K562 (cell line): ENCODE measurements around the gene IL26. TPM values are rescaled to one million over a fixed set of nuclear protein-coding genes. Genes with fewer than 3 reads are reported as not detected.

Experiments
- CC2D1A ChIP-seq: fragments of 450-650 bp; IDR thresholded peaks from 2 replicates; pipeline ENCODE4 v1.6.1; 2017; ENCODE audit warnings: mild to moderate bottlenecking
- ERF ChIP-seq: fragments of 450-650 bp; formaldehyde crosslinking; IDR thresholded peaks from 2 replicates; pipeline ENCODE4 v1.4.0; 2020; ENCODE audit warnings: mild to moderate bottlenecking, mixed read lengths
- ETV5 ChIP-seq: sonication (generic); formaldehyde crosslinking; IDR thresholded peaks from 2 replicates; pipeline ENCODE4 v1.4.0; 2020; ENCODE audit warnings: low read depth, mild to moderate bottlenecking, missing genetic modification reagents
- MAFG ChIP-seq: fragments of 450-650 bp; conservative IDR thresholded peaks from 2 replicates; pipeline ENCODE4 v1.6.1; 2016; ENCODE audit warnings: missing genetic modification characterization, missing compliant biosample characterization
- TCF7 ChIP-seq: sonication (generic); IDR thresholded peaks from 2 replicates; pipeline ENCODE4 v1.6.1; 2016; ENCODE audit warnings: antibody characterized with exemption, borderline replicate concordance
- TRIM28 ChIP-seq: fragments of 450-650 bp; IDR thresholded peaks from 2 replicates; pipeline ENCODE4 v1.6.1; 2017
- ZNF134 ChIP-seq: fragments of 250-450 bp; sonication (Bioruptor Pico); conservative IDR thresholded peaks from 2 replicates; pipeline ENCODE4 v1.4.0; 2020
- ZNF699 ChIP-seq: fragments of 250-450 bp; sonication (Bioruptor Pico); IDR thresholded peaks from 2 replicates; pipeline ENCODE4 v1.8.0; 2021; ENCODE audit warnings: mild to moderate bottlenecking, moderate library complexity; ENCODE audit not compliant: insufficient replicate concordance
- ZNF785 ChIP-seq: fragments of 250-450 bp; sonication (Bioruptor Pico); IDR thresholded peaks from 2 replicates; pipeline ENCODE4 v1.4.0; 2020; ENCODE audit warnings: mild to moderate bottlenecking
- polyA plus RNA-seq, 8 experiments: library from polyadenylated mRNA; depleted of rRNA in 4 of 8; stranded (reverse) in 5 of 8; unstranded in 3 of 8; fragments of >200 nt; fragmentation: Nextera tagmentation in 2 of 8; fragmentation: Illumina TruSeq in 1 of 8; extraction: Ambion mirVana in 2 of 8; extraction: Trizol in 1 of 8; gene quantifications; 2 replicates each; pipeline versions ENCODE4 v1.2.1 to v1.2.3, GENCODE V29; 2011 to 2014; ENCODE audit warnings: inconsistent platforms in 1 of 8, missing spikeins in 1 of 8
- total RNA-seq, 7 experiments: library from RNA; depleted of rRNA in 6 of 7; stranded (reverse); fragments of >200 nt in 6 of 7; fragmentation: Illumina TruSeq in 2 of 7; extraction: Trizol in 2 of 7; gene quantifications; 2 replicates each; pipeline versions ENCODE4 v1.2.1 to v1.2.3, GENCODE V29; 2011 to 2021; ENCODE audit warnings: low replicate concordance in 1 of 7
- TF ChIP-seq, protein P1 (sequence below): fragments of 250-450 bp; sonication (Bioruptor Pico); IDR thresholded peaks from 2 replicates; pipeline ENCODE4 v1.5.0; 2021; ENCODE audit warnings: mild to moderate bottlenecking, moderate library complexity
- TF ChIP-seq, protein P2 (sequence below): sonication (generic); IDR thresholded peaks from 2 replicates; pipeline ENCODE4 v1.6.1; 2016
- TF ChIP-seq, protein P3 (sequence below): fragments of 250-450 bp; sonication (Bioruptor Pico); IDR thresholded peaks from 2 replicates; pipeline ENCODE4 v1.8.0; 2022; ENCODE audit warnings: moderate library complexity, mild to moderate bottlenecking, inconsistent platforms
- TF ChIP-seq, protein P4 (sequence below): fragments of 450-650 bp; formaldehyde crosslinking; IDR thresholded peaks from 2 replicates; pipeline ENCODE4 v1.4.0; 2020; ENCODE audit warnings: mild to moderate bottlenecking, moderate library complexity

IL26 gene
- total and polyA plus RNA-seq, 9 of the 15 experiments (the other 6 are each of a cell fraction or from before 2014, with no cell fraction given), result not detected

DNA sequence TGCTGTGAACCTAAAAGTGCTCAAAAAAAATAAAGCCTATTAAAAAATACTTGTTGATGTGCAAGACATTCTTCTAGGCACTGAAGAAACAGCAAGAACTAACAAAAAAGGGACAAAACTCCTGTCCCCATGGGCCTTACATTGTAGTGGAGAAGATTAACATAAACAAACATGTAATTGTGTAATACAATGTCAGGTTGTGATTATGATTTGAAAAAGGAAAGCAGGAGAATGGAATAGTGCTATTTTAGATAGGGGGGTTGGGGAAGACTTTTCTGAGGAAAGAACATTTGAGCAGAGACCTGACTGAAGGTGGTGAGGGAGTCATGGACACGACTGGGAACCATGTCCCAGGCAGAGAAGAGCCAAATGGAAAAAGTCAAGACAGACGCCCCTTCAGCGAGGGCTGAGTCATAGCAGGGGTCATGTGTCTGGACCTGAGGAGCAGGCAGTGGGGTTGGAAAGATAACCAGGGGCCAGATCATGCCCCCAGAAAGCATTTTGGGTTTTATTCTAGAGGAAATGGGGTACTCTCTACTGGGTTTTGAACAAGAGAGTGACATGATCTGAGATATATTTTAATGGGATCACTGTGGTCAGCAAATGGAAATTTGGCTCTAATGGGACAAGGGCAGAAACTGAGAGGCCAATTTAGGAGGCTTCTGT, 46.7 kb downstream of the IL26 start (continued):
- TF ChIP-seq ZNF699 (CRISPR knock-in tag), result no peak
- TF ChIP-seq, protein P1, sequence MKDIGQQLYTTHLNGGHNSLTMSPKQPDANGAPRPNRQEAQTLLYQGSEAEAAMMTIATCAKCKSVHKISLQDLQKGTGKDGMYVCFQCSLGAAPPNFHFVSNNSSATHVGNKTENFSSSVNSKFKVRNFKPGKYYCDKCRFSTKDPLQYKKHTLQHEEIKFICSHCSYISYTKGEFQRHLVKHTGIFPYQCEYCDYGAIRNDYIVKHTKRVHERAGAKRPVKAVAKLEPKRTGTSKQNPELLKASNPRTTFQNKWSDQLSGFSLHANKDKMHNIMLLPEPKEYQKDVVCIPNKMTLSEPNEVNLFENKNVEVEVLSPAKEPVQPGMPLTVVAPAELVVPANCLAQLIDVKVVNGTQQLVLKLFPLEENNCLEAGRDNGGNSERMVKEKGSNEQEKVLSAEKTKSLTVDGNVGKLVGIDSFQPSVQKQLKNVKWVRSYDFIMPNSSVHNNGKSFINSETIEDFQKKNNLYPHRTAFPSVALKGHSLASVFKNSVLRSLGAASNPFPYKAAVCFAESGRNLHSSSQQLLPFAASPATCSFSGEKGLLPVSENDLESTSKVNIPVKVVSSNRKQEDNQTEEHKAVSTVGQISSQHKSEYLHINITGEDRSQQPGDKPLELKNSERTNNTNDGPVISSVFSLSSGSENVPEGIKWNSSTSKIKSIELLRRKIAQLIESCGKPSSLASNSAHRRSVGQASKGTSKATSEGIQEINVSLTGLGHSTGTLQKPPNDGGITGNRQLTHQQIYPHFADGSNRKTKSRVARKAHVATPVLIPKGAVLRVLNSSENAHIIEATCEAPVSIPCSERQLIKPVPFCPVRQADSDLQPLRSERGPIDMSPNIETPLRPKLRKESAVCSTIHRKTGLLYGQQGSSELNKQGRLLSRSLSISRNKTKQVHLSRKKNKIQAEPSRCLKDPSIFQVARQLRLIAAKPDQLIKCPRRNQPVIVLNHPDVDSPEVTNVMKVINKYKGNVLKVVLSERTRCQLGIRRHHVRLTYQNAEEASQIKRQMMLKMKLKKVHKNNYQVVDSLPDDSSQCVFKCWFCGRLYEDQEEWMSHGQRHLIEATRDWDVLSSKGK (CRISPR knock-in tag), result no peak
- no peak for TF ChIP-seq ZNF785
- no peak for TF ChIP-seq TRIM28
- TF ChIP-seq, protein P2, sequence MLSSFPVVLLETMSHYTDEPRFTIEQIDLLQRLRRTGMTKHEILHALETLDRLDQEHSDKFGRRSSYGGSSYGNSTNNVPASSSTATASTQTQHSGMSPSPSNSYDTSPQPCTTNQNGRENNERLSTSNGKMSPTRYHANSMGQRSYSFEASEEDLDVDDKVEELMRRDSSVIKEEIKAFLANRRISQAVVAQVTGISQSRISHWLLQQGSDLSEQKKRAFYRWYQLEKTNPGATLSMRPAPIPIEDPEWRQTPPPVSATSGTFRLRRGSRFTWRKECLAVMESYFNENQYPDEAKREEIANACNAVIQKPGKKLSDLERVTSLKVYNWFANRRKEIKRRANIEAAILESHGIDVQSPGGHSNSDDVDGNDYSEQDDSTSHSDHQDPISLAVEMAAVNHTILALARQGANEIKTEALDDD, result no peak
- TF ChIP-seq, protein P3, sequence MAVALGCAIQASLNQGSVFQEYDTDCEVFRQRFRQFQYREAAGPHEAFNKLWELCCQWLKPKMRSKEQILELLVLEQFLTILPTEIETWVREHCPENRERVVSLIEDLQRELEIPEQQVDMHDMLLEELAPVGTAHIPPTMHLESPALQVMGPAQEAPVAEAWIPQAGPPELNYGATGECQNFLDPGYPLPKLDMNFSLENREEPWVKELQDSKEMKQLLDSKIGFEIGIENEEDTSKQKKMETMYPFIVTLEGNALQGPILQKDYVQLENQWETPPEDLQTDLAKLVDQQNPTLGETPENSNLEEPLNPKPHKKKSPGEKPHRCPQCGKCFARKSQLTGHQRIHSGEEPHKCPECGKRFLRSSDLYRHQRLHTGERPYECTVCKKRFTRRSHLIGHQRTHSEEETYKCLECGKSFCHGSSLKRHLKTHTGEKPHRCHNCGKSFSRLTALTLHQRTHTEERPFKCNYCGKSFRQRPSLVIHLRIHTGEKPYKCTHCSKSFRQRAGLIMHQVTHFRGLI, result no peak
- TF ChIP-seq CC2D1A, result no peak
- no peak for TF ChIP-seq ZNF134 (CRISPR knock-in tag)
- no peak for TF ChIP-seq TCF7
- peak; percentile 31; the same call in 1 of the 2 replicates for TF ChIP-seq MAFG (tag)
- 0 out of 2 replicates have a peak, but pooled peaks have one; percentile 25 for TF ChIP-seq ETV5
- TF ChIP-seq ERF (CRISPR knock-in tag), result no peak
- TF ChIP-seq, protein P4, sequence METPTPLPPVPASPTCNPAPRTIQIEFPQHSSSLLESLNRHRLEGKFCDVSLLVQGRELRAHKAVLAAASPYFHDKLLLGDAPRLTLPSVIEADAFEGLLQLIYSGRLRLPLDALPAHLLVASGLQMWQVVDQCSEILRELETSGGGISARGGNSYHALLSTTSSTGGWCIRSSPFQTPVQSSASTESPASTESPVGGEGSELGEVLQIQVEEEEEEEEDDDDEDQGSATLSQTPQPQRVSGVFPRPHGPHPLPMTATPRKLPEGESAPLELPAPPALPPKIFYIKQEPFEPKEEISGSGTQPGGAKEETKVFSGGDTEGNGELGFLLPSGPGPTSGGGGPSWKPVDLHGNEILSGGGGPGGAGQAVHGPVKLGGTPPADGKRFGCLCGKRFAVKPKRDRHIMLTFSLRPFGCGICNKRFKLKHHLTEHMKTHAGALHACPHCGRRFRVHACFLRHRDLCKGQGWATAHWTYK (CRISPR knock-in tag), result no peak
